ENCODE measurements around the gene BNC1.
"Not testable (repeated sequence)": the region's sequence is repeated elsewhere in the genome, so short reads cannot be mapped to it uniquely, and the experiment has no call there.

The BNC1 gene

DNA sequence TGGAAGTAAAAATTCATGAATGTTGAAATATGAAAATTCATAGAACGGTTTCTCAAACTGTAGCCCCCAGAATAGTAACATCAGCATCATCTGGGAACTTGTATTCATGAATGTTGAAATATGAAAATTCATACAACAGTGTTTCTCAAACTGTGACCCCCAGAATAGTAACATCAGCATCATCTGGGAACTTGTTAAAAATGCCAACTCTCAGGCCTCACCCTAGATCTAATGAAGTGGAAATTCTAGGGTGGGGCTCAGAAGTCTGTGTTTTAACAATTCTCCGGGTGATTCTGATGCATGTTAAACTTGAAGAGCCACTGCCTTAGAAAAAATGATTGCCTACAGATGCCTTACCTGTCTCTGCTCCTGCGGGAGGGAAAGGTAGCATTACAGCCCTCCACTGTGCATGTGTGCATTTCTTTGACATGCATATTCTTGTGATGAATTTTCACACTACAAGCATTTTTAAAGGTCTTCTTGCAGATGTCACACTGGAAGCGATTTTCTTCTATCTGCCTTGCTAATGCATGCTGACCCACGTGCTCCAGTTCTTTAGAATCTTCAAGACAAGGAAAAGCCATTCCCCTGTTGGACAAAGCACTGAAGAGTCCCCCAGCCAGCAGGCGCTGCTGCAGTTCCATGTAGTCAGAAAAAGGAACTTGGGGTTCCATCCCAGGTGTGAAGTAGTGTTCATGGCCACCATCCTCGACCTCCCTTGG is 21.7 kb downstream of the BNC1 start:
- no peaks in the 10 kb centered on the region for H3K27me3 ChIP-seq (ENCODE audit: control insufficient read depth in 1 of 2, insufficient read depth in 1 of 2, low read length in 2 of 2)
- H3K9me3 ChIP-seq (ENCODE audit: control insufficient read depth, low read length): no peaks in the 10 kb centered on the region
- H3K36me3 ChIP-seq (ENCODE audit: control insufficient read depth in 1 of 2, insufficient read depth in 2 of 2, low read depth in 1 of 2, low read length in 2 of 2): peaks cover 27 to 52% of the 10 kb centered on the region in 2 experiments
- H4K91ac ChIP-seq (ENCODE audit: low read length): no peak overlapping the region
- H2AK5ac ChIP-seq (ENCODE audit: low read length, severe bottlenecking): no peak overlapping the region
- H3K23ac ChIP-seq (ENCODE audit: low read length in 2 of 2): no peak overlapping the region
- no peak overlapping the region for H2BK5ac ChIP-seq (ENCODE audit: low read depth, low read length, poor library complexity, severe bottlenecking)
- no peak overlapping the region for H3K4me3 ChIP-seq (ENCODE audit: insufficient read depth in 1 of 2, low read depth in 1 of 2, low read length in 2 of 2)
- H2BK120ac ChIP-seq (ENCODE audit: low read depth, low read length): no peak overlapping the region
- H2BK12ac ChIP-seq (ENCODE audit: low read length in 2 of 2): no peak overlapping the region
- H3K79me1 ChIP-seq (replicated peaks; ENCODE audit: low read length, poor library complexity, severe bottlenecking): peaks cover 32% of the 10 kb centered on the region
- no peaks in the 10 kb centered on the region for H3K4me1 ChIP-seq (ENCODE audit: control insufficient read depth, insufficient read depth, low read depth, low read length)
- 91% methylated on average over 6 of the region's 7 CpGs for WGBS
- H3K18ac ChIP-seq (ENCODE audit: low read depth in 1 of 2, low read length in 2 of 2): no peak overlapping the region
- H3K4ac ChIP-seq (ENCODE audit: low read depth in 1 of 2, low read length in 2 of 2): no peak overlapping the region
- H2BK15ac ChIP-seq (ENCODE audit: low read depth, poor library complexity, severe bottlenecking): no peak overlapping the region
- H3K9ac ChIP-seq (ENCODE audit: low read length): no peak overlapping the region
- no peak overlapping the region for H3K4me2 ChIP-seq (ENCODE audit: low read length, poor library complexity, severe bottlenecking)
- H3K14ac ChIP-seq (ENCODE audit: low read length in 2 of 2): no peak overlapping the region
- H4K8ac ChIP-seq (ENCODE audit: low read length): no peak overlapping the region
- no peak overlapping the region for H3K27ac ChIP-seq (ENCODE audit: low read length, poor library complexity, severe bottlenecking)
- no peak overlapping the region for H2AFZ ChIP-seq (ENCODE audit: low read depth, low read length)
- DNase-seq: no peak

DNA sequence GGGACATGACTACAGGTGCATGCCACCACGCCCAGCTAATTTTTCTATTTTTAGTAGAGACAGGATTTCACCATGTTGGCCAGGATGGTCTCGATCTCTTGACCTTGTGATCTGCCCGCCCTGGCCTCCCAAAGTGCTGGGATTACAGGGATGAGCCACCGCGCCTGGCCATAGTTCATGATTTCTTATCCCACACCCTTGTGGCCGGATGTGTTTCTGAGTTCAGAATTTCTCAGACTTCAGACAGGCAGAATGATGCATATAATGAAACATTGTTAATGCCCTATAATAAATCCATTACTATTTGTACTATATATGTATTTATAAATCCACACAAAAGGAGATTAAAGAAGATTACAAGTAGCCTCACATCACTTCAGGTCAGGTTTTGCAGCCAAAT is 22.3 kb downstream of the BNC1 start:
- H3K4me1 ChIP-seq (ENCODE audit: control insufficient read depth, insufficient read depth, low read depth, low read length); H4K8ac ChIP-seq (ENCODE audit: low read length); H3K9ac ChIP-seq (ENCODE audit: low read length); H2AFZ ChIP-seq (ENCODE audit: low read depth, low read length); H2BK5ac ChIP-seq (ENCODE audit: low read depth, low read length, poor library complexity, severe bottlenecking); H2BK12ac ChIP-seq (ENCODE audit: low read length in 2 of 2); H3K27ac ChIP-seq (ENCODE audit: low read length, poor library complexity, severe bottlenecking); H2BK15ac ChIP-seq (ENCODE audit: low read depth, poor library complexity, severe bottlenecking); H3K4me2 ChIP-seq (ENCODE audit: low read length, poor library complexity, severe bottlenecking); H3K4me3 ChIP-seq (ENCODE audit: insufficient read depth in 1 of 2, low read depth in 1 of 2, low read length in 2 of 2); DNase-seq; H3K23ac ChIP-seq (ENCODE audit: low read length in 2 of 2); H2AK5ac ChIP-seq (ENCODE audit: low read length, severe bottlenecking); H3K9me3 ChIP-seq (ENCODE audit: control insufficient read depth, low read length); H3K4ac ChIP-seq (ENCODE audit: low read depth in 1 of 2, low read length in 2 of 2); H3K27me3 ChIP-seq (ENCODE audit: control insufficient read depth in 1 of 2, insufficient read depth in 1 of 2, low read length in 2 of 2); H3K14ac ChIP-seq (ENCODE audit: low read length in 2 of 2); H4K91ac ChIP-seq (ENCODE audit: low read length); H2BK120ac ChIP-seq (ENCODE audit: low read depth, low read length); H3K18ac ChIP-seq (ENCODE audit: low read depth in 1 of 2, low read length in 2 of 2): not testable (repeated sequence)
- WGBS: 96% methylated on average over 5 of the region's 6 CpGs
- Histone ChIP-seq H3K36me3 (ENCODE audit: control insufficient read depth in 1 of 2, insufficient read depth in 2 of 2, low read depth in 1 of 2, low read length in 2 of 2) (peaks cover 33 to 57% of the 10 kb centered on the region in 2 experiments), H3K79me1 (replicated peaks; ENCODE audit: low read length, poor library complexity, severe bottlenecking) (peaks cover 34% of the 10 kb centered on the region)

DNA sequence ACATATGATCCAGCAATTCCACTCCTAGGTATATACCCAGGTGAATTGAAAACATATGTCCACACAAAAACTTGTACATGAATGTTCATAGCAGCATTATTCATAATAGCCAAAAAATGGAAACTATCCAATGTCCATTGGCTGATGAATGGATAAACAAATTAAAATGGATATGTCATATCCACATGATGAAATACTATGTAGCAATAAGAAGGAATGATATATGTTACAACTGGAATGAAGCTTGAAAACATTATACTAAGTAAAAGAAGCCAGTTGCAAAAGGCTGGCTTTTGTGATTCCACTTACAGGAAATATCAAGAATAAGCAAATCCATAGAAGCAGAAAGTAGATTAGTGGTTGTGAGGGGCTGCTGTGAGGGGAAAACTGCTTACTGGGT is 33.7 kb downstream of the BNC1 start:
- Histone ChIP-seq H2AK5ac (ENCODE audit: low read length, severe bottlenecking) (no peak overlapping the region), H2AFZ (ENCODE audit: low read depth, low read length) (no peak overlapping the region), H3K23ac (ENCODE audit: low read length in 2 of 2) (no peak overlapping the region), H3K79me1 (replicated peaks; ENCODE audit: low read length, poor library complexity, severe bottlenecking) (peaks cover 2% of the 10 kb centered on the region), H3K4me3 (ENCODE audit: insufficient read depth in 1 of 2, low read depth in 1 of 2, low read length in 2 of 2) (no peak overlapping the region), H3K27ac (ENCODE audit: low read length, poor library complexity, severe bottlenecking) (no peak overlapping the region), H4K91ac (ENCODE audit: low read length) (no peak overlapping the region), H3K4ac (ENCODE audit: low read depth in 1 of 2, low read length in 2 of 2) (no peak overlapping the region), H3K14ac (ENCODE audit: low read length in 2 of 2) (no peak overlapping the region), H3K36me3 (ENCODE audit: control insufficient read depth in 1 of 2, insufficient read depth in 2 of 2, low read depth in 1 of 2, low read length in 2 of 2) (no peaks in the 10 kb centered on the region), H3K9ac (ENCODE audit: low read length) (no peak overlapping the region), H4K8ac (ENCODE audit: low read length) (no peak overlapping the region), H3K4me2 (ENCODE audit: low read length, poor library complexity, severe bottlenecking) (no peak overlapping the region), H2BK12ac (ENCODE audit: low read length in 2 of 2) (no peak overlapping the region), H3K18ac (ENCODE audit: low read depth in 1 of 2, low read length in 2 of 2) (no peak overlapping the region), H3K9me3 (ENCODE audit: control insufficient read depth, low read length) (peaks cover 2% of the 10 kb centered on the region), H2BK15ac (ENCODE audit: low read depth, poor library complexity, severe bottlenecking) (no peak overlapping the region), H2BK120ac (ENCODE audit: low read depth, low read length) (no peak overlapping the region), H3K4me1 (ENCODE audit: control insufficient read depth, insufficient read depth, low read depth, low read length) (no peaks in the 10 kb centered on the region), H2BK5ac (ENCODE audit: low read depth, low read length, poor library complexity, severe bottlenecking) (no peak overlapping the region), H3K27me3 (ENCODE audit: control insufficient read depth in 1 of 2, insufficient read depth in 1 of 2, low read length in 2 of 2) (peaks cover 0 to 30% of the 10 kb centered on the region in 2 experiments)
- DNase-seq: no peak

DNA sequence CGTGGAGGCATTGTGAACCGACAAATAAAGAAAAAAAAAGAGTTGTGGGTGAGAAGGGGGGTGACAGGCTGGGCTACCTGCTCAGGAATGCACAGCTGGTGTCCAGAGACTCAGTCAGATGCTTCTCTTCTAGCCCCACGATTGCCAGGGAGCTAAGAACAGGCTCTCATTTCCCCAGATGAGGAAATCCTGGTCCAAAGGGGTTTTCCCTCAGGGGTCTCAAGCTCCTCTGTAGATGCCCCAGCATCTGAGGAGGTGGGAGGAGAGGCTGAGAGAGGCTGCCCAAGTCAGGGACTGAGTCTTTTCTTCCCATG is 35.5 kb downstream of the BNC1 start:
- H2BK15ac ChIP-seq (ENCODE audit: low read depth, poor library complexity, severe bottlenecking): no peak overlapping the region
- H2AFZ ChIP-seq (ENCODE audit: low read depth, low read length): no peak overlapping the region
- H2BK5ac ChIP-seq (ENCODE audit: low read depth, low read length, poor library complexity, severe bottlenecking): no peak overlapping the region
- H3K23ac ChIP-seq (ENCODE audit: low read length in 2 of 2): no peak overlapping the region
- H3K4me1 ChIP-seq (ENCODE audit: control insufficient read depth, insufficient read depth, low read depth, low read length): no peaks in the 10 kb centered on the region
- H3K14ac ChIP-seq (ENCODE audit: low read length in 2 of 2): no peak overlapping the region
- H2BK12ac ChIP-seq (ENCODE audit: low read length in 2 of 2): no peak overlapping the region
- no peak overlapping the region for H2BK120ac ChIP-seq (ENCODE audit: low read depth, low read length)
- H3K18ac ChIP-seq (ENCODE audit: low read depth in 1 of 2, low read length in 2 of 2): no peak overlapping the region
- no peak overlapping the region for H3K9ac ChIP-seq (ENCODE audit: low read length)
- H3K36me3 ChIP-seq (ENCODE audit: control insufficient read depth in 1 of 2, insufficient read depth in 2 of 2, low read depth in 1 of 2, low read length in 2 of 2): no peaks in the 10 kb centered on the region
- H3K79me1 ChIP-seq (replicated peaks; ENCODE audit: low read length, poor library complexity, severe bottlenecking): no peaks in the 10 kb centered on the region
- no peak overlapping the region for H3K4me3 ChIP-seq (ENCODE audit: insufficient read depth in 1 of 2, low read depth in 1 of 2, low read length in 2 of 2)
- no peak overlapping the region for H3K4ac ChIP-seq (ENCODE audit: low read depth in 1 of 2, low read length in 2 of 2)
- 38% methylated on average over 2 of the region's 3 CpGs for WGBS
- H4K91ac ChIP-seq (ENCODE audit: low read length): no peak overlapping the region
- no peak overlapping the region for H3K4me2 ChIP-seq (ENCODE audit: low read length, poor library complexity, severe bottlenecking)
- H3K9me3 ChIP-seq (ENCODE audit: control insufficient read depth, low read length): peaks cover 3% of the 10 kb centered on the region
- no peak overlapping the region for H2AK5ac ChIP-seq (ENCODE audit: low read length, severe bottlenecking)
- H3K27me3 ChIP-seq (ENCODE audit: control insufficient read depth in 1 of 2, insufficient read depth in 1 of 2, low read length in 2 of 2): peaks cover 0 to 34% of the 10 kb centered on the region in 2 experiments
- no peak overlapping the region for H3K27ac ChIP-seq (ENCODE audit: low read length, poor library complexity, severe bottlenecking)
- DNase-seq: no peak
- no peak overlapping the region for H4K8ac ChIP-seq (ENCODE audit: low read length)

Data from mesenchymal stem cell (in vitro differentiated cells and primary cell).